HG03175 (cell line): Measurements from ENCODE around the gene NUDT14.

ENCODE experiments used
- ATAC-seq: cut with Tn5 transposase; IDR thresholded peaks from one replicate; pipeline ENCODE4 v1.9.1; 2021; ENCODE audit warnings: mild to moderate bottlenecking, moderate library complexity; ENCODE audit not compliant: unreplicated experiment

Gene NUDT14

DNA sequence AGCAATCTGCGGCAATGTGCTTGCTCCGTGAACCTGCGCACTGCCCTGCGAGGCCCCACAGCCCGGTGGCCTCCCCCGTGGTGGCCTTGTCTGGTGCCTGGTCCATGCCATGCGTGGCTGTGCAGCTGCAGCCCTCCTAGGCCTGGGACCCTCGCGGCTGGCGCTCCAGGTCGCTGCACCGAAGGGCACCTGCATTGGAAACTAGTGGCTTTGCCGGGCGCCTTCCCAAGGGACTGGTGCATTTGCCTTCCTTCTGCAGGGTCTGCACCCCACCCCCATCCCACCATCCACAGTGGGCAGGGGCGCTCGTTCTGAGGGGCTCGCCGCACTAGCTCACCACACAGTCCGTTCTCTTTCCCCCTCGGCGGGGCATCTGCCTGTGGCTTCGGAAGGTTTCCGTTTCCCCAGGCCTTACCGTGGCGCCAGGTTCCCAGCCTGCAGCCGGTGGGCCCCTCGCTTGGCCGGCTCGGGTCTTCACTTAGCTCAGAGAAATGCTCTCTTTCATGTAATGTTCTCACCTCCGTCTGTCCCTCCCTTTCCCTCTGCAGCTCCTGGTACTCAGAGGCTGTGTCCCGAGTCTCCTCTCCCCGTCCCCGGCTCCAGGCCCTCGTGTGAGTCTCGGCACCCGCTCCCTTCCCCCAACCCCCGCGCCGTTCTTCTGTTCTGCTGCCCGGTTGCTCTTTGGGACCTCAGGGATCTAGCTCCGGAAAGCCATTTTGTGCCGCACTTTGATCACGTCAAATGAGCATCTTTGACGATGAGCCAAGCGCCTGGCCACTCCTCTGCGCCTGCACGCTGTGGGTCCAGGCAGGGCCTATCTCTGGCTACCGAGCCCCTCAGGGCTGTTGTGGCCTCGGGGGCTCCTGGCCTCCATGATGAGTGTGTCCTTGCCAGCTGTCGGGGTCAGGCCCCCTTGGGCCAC, 44.5 kb downstream of the NUDT14 start:
- no peak for ATAC-seq

DNA sequence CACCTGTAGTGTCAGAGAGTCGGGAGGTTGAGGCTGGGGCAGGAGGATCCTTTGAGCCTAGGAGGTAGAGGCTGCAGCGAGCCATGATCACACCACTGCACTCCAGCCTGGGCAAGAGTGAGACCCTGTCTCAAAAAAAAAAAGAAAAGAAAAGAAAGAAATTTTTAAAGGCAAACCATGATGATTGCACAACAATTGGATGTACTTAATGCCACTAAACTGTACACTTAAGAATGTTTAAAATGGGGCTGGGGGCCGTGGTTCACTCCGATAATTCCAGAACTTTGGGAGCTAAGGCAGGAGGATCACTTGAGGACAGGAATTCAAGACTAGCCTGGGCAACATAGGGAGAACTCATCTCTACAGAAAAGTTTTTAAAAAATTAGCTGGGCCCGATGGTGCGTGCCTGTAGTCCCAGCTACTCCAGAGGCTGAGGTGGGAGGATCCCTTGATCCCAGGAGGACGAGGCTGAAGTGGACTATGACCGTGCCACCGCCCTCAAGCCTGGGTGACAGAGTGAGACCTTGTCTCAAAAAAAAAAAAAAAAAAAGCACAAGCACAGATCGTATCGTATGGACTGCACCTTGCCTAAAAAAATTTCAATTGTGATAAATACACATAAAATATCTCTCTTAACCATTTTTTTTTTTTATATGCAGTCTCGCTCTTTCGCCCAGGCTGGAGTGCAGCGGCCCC, 45.3 kb downstream of the NUDT14 start:
- ATAC-seq: no peak

DNA sequence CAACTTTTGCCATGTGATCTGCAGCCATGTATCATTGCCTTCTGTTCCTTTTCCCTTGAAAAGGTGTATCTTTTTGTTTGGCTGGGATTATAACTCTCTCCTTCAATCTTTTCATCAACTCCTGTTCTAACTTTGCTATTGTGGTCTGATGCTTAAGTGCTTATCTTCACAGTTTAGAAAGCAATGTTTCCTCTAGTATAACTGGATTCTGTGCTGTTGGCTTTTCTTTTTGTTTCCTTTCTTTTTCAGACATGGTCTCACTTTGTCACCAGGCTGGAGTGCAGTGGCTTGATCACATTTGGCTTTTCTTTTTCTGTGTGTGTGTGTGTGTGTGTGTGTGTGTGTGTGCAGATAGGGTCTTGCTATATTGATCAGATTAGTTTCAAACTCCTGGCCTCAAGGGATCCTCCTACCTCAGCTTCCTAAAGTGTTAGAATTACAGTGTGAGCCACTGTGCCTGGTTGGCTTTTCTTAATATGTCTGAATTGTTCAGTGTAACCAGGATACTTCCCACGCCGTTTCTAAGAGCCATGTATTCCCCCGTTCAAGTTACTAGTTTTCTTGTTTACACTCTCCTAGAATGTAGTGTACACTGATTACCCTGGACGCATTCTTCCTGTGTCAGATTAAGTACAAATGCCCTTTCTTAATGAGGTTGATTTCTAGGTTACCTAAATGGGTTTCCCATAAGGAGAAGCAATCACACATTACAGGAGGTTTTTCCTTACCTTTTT, 48.0 kb downstream of the NUDT14 start:
- no peak for ATAC-seq

DNA sequence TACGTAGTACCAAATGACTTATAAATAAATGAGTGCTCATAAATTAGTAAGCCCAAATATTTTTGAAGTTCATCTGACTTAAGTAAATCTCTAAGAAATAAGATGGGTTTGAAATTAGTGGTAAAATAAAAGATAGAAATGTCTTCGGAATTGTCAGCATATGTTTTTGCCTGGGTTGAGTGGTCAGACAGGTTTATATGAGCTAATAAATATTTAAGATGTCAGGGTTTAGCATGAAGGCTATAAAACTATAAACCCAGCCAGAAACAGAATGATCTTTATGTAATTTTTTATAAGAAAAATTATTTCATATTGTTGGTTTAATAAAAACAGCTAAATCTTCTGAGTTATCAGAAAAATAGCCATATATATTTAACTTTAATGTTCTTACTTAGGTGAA, 49.9 kb downstream of the NUDT14 start:
- no peak for ATAC-seq

DNA sequence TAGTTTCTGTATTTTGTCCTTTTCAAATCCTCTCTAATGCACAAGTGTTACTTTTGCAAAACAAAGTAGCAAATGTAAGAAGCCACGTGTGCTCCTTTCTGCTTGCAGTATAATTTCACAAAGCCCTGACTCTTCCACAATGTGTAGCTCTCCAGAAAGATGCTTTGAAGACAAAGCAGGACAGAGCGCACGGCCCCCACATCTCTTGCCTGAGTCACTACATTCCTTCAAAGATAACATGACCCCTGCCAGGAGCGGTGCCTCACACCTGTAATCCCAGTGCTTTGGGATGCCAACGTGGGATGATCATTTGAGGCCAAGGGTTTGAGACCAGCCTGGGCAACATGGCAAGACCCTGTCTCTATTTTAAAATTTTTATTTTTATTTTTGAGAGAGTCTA, 53.1 kb downstream of the NUDT14 start:
- no peak for ATAC-seq

DNA sequence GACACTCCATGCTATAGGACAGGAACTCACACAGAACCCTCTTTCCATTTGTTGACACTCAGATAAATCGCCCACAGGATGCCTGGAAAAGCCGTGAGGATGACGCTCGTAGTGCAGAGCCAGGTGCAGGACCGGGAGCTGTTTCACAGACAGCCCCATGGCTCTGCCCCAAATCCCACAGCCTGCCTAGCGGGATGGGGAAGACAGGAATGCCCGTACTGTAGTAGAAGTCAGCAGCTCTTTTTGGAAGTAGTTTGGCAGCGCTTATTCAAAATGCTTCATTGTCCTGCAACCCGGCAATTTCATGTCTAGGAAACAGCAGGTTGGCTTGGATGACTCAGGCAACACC, 54.2 kb downstream of the NUDT14 start:
- no peak for ATAC-seq

DNA sequence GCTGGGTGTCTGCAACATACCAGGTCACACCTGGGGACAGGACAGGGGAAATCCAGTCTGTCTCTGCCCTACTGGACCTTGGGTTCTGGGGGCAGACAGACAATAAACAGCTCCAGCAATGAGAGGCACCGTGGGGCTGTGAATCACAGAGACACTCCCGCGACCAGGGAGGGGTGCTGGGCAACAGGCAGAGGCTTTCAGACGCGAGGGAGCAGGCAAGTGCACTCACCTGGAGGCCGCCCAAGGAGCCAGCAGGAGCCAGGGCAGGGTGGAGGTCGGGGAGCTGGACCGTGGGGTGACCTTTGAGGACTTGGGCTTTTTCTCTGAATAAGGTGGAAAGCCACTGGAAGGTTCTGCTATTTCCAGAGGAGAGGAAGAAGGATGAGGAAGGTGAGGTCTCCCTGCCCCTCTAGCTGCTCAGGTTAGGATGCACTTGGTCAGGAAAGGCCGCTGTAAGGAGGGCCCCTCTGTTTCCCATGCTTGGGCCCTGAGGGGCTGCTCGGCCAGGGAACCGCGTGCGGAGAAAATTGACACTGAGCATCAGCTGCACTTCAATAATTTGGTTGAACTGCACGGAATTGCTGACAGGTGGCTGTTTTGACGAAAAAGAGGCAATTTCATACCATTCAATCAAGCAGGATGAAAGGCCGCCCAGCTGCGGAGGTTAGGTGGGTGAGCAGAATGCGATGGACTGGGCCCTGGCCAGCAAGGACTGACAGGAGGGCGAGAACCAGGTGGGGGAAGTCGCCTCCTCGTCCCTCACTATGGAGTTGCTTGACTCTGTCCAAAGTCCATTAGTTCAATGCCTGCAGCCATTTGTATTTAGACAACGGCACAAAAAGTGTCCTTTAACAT, 54.8 kb downstream of the NUDT14 start:
- ATAC-seq: no peak

DNA sequence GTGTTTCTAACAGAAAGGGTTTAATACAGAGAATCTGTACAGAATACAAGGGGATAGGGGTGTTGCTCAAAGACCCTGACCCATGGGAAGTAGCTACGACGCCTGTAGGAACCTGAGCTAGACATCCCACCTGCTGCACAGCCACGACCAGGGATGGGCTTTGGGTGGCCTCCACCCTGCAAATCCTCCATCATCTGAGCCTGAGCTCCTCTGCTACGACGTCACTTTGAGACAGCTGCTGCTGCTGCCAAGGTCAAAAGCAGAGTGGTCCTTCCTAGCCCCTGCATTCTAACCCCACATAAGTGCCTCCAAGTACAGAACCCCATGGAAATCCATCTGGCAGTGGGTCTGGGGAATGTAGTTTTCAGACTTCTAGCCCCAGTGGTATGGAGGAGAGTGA, 56.3 kb downstream of the NUDT14 start:
- no peak for ATAC-seq

DNA sequence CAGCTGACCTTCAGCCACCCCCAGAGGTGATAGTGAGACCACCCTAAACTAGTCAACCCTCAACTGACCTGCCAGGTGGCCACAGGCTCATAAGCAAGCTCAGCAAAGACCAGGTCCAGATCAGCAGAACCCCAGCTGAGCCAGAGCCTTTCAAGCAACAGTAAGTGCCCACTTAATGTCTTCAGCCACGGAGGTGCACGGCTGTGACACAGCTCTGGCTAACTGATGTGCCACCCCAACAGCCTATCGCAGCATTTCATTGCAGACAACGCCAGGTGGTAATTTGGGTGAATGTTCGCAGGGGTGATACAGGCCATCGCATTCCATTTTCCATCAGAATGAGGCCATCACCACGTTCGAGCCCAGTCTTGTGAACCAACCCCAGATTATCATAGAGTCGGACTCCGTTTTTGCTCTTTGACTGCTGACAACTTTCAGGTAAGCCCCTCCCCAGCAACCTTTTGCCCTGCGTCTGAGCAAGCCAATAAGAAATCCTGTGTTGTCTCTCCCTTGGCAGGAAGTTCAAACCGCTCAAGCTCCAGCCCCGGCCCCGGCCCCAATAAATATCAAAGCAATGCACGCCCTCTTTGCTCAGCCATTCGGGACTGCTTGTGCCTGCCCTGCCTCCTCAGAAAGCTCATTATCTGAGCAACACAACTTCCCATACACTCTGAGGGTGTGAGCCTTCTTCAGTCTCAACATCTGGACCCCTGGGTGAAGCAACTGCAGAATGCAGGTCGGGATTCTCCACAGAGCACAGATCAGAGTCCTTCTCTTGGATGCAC, 56.9 kb downstream of the NUDT14 start:
- ATAC-seq: no peak

DNA sequence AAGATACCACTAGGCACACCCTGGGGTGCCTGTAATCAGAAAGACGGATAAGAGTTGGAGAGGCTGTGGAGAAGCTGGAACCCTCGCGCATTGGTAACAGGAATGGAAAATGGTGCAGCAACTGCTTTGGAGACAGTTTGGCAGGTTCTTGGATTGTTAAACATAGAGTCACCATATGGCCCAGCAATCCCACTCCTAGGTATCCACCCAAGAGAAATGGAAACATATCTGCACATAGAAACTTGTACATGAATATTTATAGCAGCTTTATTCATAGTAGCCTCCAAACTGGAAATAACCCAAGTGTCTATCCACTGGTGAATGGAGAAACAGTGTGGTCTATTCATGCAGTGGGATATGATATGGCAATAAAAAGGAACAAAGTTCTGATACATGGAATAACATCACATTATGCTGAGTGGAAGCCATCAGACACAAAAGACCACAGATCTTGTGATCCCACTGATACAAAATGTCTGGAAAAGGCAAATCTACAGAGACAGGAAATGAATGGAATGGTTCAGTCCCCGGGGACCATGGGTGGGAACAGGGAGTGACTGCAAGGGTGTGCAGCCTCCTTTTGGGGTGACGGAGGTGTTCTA, 57.9 kb downstream of the NUDT14 start:
- no peak for ATAC-seq
